GM12801 (cell line): ENCODE data around the gene TRIM37.

Source experiments
- TF ChIP-seq, protein P1 (sequence below): IDR thresholded peaks from one replicate; pipeline ENCODE4 v1.5.1; 2011; ENCODE audit warnings: control low read depth; ENCODE audit not compliant: insufficient read length; ENCODE audit errors: extremely low read depth

The TRIM37 gene, protein sequence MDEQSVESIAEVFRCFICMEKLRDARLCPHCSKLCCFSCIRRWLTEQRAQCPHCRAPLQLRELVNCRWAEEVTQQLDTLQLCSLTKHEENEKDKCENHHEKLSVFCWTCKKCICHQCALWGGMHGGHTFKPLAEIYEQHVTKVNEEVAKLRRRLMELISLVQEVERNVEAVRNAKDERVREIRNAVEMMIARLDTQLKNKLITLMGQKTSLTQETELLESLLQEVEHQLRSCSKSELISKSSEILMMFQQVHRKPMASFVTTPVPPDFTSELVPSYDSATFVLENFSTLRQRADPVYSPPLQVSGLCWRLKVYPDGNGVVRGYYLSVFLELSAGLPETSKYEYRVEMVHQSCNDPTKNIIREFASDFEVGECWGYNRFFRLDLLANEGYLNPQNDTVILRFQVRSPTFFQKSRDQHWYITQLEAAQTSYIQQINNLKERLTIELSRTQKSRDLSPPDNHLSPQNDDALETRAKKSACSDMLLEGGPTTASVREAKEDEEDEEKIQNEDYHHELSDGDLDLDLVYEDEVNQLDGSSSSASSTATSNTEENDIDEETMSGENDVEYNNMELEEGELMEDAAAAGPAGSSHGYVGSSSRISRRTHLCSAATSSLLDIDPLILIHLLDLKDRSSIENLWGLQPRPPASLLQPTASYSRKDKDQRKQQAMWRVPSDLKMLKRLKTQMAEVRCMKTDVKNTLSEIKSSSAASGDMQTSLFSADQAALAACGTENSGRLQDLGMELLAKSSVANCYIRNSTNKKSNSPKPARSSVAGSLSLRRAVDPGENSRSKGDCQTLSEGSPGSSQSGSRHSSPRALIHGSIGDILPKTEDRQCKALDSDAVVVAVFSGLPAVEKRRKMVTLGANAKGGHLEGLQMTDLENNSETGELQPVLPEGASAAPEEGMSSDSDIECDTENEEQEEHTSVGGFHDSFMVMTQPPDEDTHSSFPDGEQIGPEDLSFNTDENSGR

DNA sequence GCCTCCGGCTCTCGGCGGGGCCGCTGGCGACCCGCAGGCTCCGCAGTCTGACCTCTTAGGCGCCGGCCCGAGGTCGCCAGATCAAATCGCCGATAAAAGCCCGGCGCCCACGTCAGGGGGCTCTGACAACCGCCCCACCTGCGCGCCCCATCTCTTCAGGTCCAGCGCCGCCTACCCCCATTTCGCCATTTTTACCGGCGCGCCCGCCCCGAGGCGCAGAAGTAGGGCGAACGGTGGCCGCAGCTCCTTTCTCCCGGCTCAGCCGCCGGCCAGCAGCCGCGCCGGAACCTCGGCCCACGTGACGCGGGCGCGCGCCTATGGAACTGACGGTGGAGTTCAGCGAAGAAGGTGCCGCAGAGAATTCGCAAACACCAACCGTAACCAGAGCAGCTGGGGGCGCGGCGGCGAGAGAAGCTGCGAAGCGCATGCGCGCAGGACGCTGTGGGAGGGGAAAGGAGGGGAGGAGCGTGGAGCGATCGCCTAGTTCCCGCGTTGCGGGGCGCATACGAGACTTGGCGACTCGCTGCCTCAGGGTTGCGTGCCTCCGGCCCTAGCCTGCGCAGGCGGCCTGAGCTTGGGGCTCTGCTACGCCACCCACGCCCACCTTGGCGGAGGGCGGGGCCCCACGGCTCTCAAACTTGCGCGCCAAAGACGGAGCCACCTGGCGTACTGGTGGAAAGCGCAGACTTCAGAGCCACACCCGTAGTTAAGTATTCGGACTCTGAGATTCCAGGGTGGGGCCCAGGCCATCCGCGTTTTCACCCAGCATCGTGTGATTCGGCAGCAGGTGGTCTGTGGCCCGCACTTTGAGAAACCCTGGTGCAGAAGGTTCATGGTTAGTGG, at the start of gene TRIM37:
Gene TRIM37, minus strand, starts transcription at position 418 of the 843 bp plus-strand sequence. CDS start 419 bp downstream, outside the sequence.
- TF ChIP-seq, protein P1, sequence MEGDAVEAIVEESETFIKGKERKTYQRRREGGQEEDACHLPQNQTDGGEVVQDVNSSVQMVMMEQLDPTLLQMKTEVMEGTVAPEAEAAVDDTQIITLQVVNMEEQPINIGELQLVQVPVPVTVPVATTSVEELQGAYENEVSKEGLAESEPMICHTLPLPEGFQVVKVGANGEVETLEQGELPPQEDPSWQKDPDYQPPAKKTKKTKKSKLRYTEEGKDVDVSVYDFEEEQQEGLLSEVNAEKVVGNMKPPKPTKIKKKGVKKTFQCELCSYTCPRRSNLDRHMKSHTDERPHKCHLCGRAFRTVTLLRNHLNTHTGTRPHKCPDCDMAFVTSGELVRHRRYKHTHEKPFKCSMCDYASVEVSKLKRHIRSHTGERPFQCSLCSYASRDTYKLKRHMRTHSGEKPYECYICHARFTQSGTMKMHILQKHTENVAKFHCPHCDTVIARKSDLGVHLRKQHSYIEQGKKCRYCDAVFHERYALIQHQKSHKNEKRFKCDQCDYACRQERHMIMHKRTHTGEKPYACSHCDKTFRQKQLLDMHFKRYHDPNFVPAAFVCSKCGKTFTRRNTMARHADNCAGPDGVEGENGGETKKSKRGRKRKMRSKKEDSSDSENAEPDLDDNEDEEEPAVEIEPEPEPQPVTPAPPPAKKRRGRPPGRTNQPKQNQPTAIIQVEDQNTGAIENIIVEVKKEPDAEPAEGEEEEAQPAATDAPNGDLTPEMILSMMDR: no peak

DNA sequence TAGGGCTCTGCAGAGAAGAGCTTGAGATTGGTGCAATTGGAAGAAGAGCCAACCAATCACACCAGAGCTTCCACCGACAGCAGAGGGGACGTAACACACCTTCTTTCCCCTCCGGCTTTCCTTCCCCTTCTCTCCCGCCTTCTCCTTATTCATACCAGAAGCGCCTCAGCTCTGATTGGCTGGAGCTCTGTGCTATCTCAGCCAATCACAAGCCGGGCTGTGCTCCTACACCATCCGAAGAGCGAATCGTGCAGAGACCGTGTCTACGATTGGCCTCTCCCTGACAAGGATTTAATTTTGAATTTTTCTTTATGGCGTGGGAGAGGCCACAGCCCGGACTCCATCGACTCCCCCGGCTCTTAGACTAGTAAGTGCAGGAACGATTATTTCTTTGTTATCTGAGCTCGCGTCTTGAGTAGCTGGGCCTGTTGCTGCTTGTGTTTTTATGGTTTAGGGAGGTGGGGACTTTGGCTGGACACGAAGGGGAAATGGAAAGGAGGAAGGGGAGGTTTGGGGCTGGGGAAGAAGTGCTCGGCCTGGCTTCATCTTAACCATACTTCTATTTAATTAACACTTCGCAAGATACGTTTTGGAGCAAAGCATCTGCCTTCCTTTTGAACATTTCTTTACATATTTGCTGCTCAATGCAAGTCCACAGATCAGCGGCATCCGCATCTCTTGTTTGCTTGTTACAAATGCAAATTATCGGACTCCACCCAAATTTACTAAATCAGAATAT, 48.9 kb upstream of the TRIM37 start, which contains the start of gene PRR11:
Gene PRR11, plus strand, starts transcription at position 308 of the 739 bp plus-strand sequence. CDS start 14,007 bp downstream, outside the sequence.
- TF ChIP-seq, protein P1: no peak

DNA sequence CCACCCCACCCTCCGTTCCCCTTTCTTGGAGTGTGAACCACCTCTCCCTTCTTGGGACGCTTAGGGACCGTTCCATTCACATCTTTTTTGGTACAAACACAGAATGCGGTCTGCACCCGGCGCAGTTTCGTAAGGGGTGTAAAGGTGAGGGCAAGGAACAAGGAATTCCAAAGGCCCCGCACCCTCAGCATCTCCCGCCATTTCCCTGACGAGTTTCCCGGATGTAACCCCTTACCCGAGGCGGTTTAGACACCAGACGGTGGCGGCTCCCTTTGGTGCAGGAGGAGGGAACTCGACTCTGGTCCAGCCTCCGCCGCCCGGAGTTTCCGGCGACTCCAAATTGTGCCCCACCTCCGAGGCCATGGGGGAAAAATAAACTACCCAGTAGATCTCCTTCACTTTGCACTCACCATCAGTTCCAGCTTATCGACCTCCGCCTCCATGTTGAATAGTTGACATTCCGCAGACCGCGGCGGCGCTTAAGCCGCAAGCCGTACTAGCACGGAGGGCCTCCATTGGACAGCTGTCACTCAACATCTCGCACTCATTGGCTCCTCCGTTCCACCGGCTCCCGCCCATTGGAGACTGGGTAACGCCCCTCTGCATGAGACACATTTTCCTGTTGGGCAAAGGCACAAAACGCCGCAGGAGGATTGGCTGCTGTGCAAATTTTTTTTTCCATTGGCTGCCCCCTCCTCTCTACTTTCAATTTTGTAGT, 48.2 kb upstream of the TRIM37 start, which contains the start of gene SKA2:
Gene SKA2, minus strand, starts transcription at position 466 of the 718 bp plus-strand sequence. Its CDS starts 23 bp downstream, at position 443.
- TF ChIP-seq, protein P1: no peak

DNA sequence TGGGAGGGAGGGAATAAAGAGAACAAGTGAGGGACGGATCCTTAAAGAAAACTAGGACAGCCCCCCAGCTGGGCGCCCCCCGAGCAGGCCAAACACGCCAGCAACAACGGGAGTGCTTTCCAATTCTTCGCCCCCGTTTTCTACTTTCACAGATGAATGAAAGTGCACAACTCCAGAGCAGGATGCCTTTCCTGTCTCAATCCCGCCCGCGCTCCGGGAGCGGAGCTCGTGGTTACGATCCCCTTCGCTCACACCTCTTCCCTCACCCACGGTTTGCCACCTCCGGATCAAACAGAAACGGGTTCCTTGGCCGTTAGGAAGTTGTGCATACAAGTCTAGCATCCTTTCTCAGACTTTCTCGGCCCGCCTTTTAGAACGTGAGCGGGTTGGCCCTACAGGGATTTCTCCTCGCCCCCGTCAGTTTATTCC, 47.6 kb upstream of the TRIM37 start:
- TF ChIP-seq, protein P1: no peak

DNA sequence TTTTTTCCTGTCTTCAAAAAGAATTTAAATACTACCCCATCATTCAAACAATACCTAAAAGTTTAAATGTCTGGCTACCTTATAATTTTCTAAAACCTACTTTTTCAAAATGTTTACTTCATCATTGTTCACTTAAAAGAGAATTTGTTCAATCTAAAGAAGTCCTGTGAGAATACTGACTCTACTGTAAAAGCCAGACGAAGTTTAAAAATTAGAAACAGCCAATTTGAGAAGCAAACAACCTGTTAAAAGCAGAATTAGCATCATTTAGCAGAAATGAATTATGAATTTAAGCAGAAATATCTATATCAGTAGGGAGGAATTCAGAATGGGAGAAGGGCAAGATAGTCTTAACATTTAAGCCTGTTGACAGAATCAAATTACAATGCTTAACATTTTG, 46.2 kb upstream of the TRIM37 start:
- TF ChIP-seq, protein P1: no peak

DNA sequence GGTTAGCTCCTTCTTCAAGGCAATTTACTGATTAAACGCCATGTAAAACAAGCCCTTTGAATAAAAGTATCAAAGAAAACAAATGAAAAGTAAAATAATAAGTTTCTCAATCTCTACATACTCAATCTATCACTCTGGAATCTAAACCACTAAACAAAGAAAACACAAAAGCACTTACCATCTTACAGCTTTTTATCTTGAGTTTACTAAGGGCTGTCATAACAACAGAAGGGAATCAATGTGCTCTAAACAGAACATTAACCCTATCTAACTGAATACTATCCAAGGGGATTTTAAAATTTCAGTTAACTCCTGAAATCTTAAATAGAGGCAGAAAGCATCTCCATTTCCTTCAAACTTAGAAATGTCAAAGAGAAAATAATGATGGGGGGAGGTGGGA, 44.9 kb upstream of the TRIM37 start:
- TF ChIP-seq, protein P1: no peak
